Fibroblast of lung (primary cell): ENCODE data around the gene TFPI2. TPM values are rescaled to one million over a fixed set of nuclear protein-coding genes. Genes with fewer than 3 reads are reported as not detected.
A peak's percentile ranks its signal among the peaks of the same experiment; 100 is the strongest.

ENCODE experiments used
- DNase-seq, 2 donors: peaks; one replicate each; pipeline versions ENCODE4 v3.0.0 to v3.0.0-alpha.2; 2010; ENCODE audit warnings: low read depth in 2 of 2
- H2AFZ ChIP-seq: 2 replicates; pipeline ENCODE4 v1.5.1; 2012; ENCODE audit warnings: low read length, control low read depth, inconsistent platforms
- H3K27ac ChIP-seq: 2 replicates; pipeline ENCODE4 v1.5.1; 2011; ENCODE audit warnings: low read length, control low read depth; ENCODE audit not compliant: insufficient read depth
- H3K27me3 ChIP-seq: 2 replicates; pipeline ENCODE4 v1.5.1; 2011; ENCODE audit warnings: mild to moderate bottlenecking, low read length; ENCODE audit not compliant: control insufficient read depth, insufficient read depth
- H3K36me3 ChIP-seq: 2 replicates; pipeline ENCODE4 v1.5.1; 2011; ENCODE audit warnings: low read length; ENCODE audit not compliant: control insufficient read depth, insufficient read depth
- H3K4me1 ChIP-seq: 2 replicates; pipeline ENCODE4 v1.5.1; 2011; ENCODE audit warnings: low read length; ENCODE audit not compliant: control insufficient read depth, insufficient read depth; ENCODE audit errors: extremely low read depth
- H3K4me2 ChIP-seq: 2 replicates; pipeline ENCODE4 v1.5.1; 2011; ENCODE audit warnings: low read length, control low read depth; ENCODE audit not compliant: insufficient read depth; ENCODE audit errors: extremely low read depth
- H3K4me3 ChIP-seq, 4 experiments: fragments of 200-600 bp in 1 of 4; sonication (generic) in 1 of 4; replicated peaks in 1 of 4; 2 replicates each; pipeline ENCODE4 v1.5.1; 2011 to 2016; ENCODE audit warnings: low read length in 4 of 4, low read depth in 3 of 4, mild to moderate bottlenecking in 3 of 4, control low read depth in 2 of 4, inconsistent platforms in 1 of 4, mixed read lengths in 1 of 4; ENCODE audit not compliant: insufficient read depth in 1 of 4; ENCODE audit errors: control extremely low read depth in 1 of 4
- H3K79me2 ChIP-seq: 2 replicates; pipeline ENCODE4 v1.5.1; 2012; ENCODE audit warnings: mild to moderate bottlenecking, low read length, inconsistent platforms; ENCODE audit not compliant: control insufficient read depth, insufficient read depth
- H3K9ac ChIP-seq: 2 replicates; pipeline ENCODE4 v1.5.1; 2011; ENCODE audit warnings: mild to moderate bottlenecking, low read length, control low read depth; ENCODE audit not compliant: insufficient read depth
- H3K9me3 ChIP-seq: 2 replicates; pipeline ENCODE4 v1.5.1; 2012; ENCODE audit warnings: low read depth, low read length; ENCODE audit not compliant: control insufficient read depth, insufficient read depth
- H4K20me1 ChIP-seq: 2 replicates; pipeline ENCODE4 v1.5.1; 2011; ENCODE audit warnings: low read length; ENCODE audit not compliant: control insufficient read depth, insufficient read depth; ENCODE audit errors: extremely low read depth
- EZH2 ChIP-seq: IDR thresholded peaks from 2 replicates; pipeline ENCODE4 v1.5.1; 2012; ENCODE audit warnings: low read length, control low read depth, mild to moderate bottlenecking; ENCODE audit errors: missing control alignments
- polyA plus RNA-seq, 2 donors: library from polyadenylated mRNA; depleted of rRNA in 1 of 2; stranded (reverse) in 1 of 2; unstranded in 1 of 2; fragments of >200 nt; gene quantifications; 2 replicates each; pipeline ENCODE4 v1.2.1, GENCODE V29; 2011 to 2012; ENCODE audit warnings: missing spikeins in 1 of 2
- total RNA-seq: library from RNA; depleted of rRNA; stranded (reverse); fragments of >200 nt; gene quantifications from 2 replicates; pipeline ENCODE4 v1.2.1, GENCODE V29; 2014
- TF ChIP-seq, protein P1 (sequence below), 2 donors: IDR thresholded peaks in 1 of 2; conservative IDR thresholded peaks in 1 of 2; 1 replicate in 1 of 2; 2 replicates in 1 of 2; pipeline ENCODE4 v1.5.1; 2011 to 2012; ENCODE audit warnings: low read length in 2 of 2, control low read depth in 1 of 2, inconsistent platforms in 1 of 2, low read depth in 1 of 2, mild to moderate bottlenecking in 1 of 2

TFPI2 gene
- total and polyA plus RNA-seq, 2 donors (not counting 1 experiment from before 2014, with no cell fraction given): 14.4 to 76.0 TPM

DNA sequence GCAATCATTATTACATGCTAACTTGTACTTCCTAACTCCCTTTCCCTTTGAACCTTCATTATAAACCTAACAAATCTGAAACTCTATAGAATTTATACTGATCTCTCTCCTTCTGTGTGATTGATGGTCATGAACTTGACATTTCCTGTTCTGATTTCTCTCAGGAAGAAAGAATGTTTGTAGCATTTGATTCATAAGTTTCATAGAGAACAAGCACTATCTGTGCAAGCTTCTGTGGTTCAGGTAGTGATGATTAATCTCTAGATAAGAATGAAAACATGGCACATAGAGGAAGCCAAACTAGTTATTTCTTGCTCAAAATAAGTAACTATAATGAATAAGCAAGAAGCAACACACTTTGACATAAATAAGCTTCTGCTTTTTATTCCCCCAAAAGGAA is 34.2 kb downstream of the TFPI2 start:
- no peaks in the 10 kb centered on the region for H3K4me1 ChIP-seq
- no peaks in the 10 kb centered on the region for H4K20me1 ChIP-seq
- H3K4me2 ChIP-seq: no peak overlapping the region
- H3K27me3 ChIP-seq: no peaks in the 10 kb centered on the region
- no peak overlapping the region for H3K9ac ChIP-seq
- TF ChIP-seq EZH2: no peak
- TF ChIP-seq, protein P1, sequence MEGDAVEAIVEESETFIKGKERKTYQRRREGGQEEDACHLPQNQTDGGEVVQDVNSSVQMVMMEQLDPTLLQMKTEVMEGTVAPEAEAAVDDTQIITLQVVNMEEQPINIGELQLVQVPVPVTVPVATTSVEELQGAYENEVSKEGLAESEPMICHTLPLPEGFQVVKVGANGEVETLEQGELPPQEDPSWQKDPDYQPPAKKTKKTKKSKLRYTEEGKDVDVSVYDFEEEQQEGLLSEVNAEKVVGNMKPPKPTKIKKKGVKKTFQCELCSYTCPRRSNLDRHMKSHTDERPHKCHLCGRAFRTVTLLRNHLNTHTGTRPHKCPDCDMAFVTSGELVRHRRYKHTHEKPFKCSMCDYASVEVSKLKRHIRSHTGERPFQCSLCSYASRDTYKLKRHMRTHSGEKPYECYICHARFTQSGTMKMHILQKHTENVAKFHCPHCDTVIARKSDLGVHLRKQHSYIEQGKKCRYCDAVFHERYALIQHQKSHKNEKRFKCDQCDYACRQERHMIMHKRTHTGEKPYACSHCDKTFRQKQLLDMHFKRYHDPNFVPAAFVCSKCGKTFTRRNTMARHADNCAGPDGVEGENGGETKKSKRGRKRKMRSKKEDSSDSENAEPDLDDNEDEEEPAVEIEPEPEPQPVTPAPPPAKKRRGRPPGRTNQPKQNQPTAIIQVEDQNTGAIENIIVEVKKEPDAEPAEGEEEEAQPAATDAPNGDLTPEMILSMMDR (conservative IDR thresholded peaks at IDR 0.05 in 1 of 2, IDR thresholded peaks at IDR 0.05 in 1 of 2; ENCODE audit: low read depth in 1 of 2, low read length in 2 of 2): no peak
- H2AFZ ChIP-seq: no peak overlapping the region
- no peaks in the 10 kb centered on the region for H3K36me3 ChIP-seq
- no peak overlapping the region for H3K4me3 ChIP-seq
- no peak overlapping the region for H3K27ac ChIP-seq
- peak in 1 of 2 donors; percentile 52 for DNase-seq
- no peaks in the 10 kb centered on the region for H3K79me2 ChIP-seq
- no peaks in the 10 kb centered on the region for H3K9me3 ChIP-seq

DNA sequence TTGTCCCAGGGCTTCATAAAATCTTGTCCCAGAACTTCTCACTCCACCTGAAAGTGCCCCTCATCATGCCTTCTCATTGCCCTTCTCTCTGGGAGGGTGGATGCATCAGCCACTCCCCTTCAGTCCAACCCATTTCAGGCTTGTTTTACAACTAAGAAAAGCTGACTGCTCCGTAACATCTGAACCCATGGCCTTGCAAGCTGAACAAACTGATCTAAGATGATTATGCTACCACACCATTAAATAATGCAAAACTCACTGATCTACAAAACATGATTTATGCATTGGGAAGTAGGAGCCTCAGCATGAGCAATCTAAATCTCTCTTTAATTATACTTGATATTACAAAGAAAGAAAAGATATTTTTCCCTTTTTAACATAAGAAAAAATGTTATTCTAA is 34.8 kb downstream of the TFPI2 start:
- Histone ChIP-seq H3K9ac (no peak overlapping the region), H2AFZ (no peak overlapping the region), H3K79me2 (no peaks in the 10 kb centered on the region), H3K27me3 (no peaks in the 10 kb centered on the region), H3K4me2 (no peak overlapping the region), H3K4me1 (no peaks in the 10 kb centered on the region), H3K36me3 (no peaks in the 10 kb centered on the region), H3K9me3 (no peaks in the 10 kb centered on the region), H3K4me3 (no peak overlapping the region), H4K20me1 (no peaks in the 10 kb centered on the region), H3K27ac (no peak overlapping the region)
- TF ChIP-seq EZH2: no peak
- TF ChIP-seq, protein P1 (conservative IDR thresholded peaks at IDR 0.05 in 1 of 2, IDR thresholded peaks at IDR 0.05 in 1 of 2; ENCODE audit: low read depth in 1 of 2, low read length in 2 of 2): no peak
- no peak for DNase-seq

DNA sequence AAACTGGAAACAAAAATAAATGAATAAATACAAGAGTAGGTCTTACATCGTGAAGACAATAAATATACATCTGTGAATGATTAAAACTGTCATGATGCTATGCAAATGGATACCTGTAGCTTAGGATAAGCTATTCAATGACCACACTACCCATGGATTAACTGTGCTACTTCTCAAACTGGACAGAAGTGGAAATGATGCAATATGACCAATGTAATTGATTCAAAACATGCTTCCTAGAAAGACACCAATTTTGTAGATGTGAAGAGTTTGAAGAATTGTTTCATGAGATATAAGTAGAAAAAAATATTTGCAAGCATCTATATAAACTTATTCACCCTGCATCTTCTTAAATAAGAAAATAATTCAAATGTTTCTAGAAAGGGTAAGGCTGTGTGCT is 36.1 kb downstream of the TFPI2 start:
- no peak for TF ChIP-seq EZH2
- TF ChIP-seq, protein P1 (conservative IDR thresholded peaks at IDR 0.05 in 1 of 2, IDR thresholded peaks at IDR 0.05 in 1 of 2; ENCODE audit: low read depth in 1 of 2, low read length in 2 of 2): no peak
- Histone ChIP-seq H2AFZ (no peak overlapping the region), H3K36me3 (no peaks in the 10 kb centered on the region), H3K4me3 (no peak overlapping the region), H4K20me1 (no peaks in the 10 kb centered on the region), H3K27me3 (no peaks in the 10 kb centered on the region), H3K27ac (no peak overlapping the region), H3K9ac (no peak overlapping the region), H3K4me2 (no peak overlapping the region), H3K4me1 (no peaks in the 10 kb centered on the region), H3K9me3 (no peaks in the 10 kb centered on the region), H3K79me2 (no peaks in the 10 kb centered on the region)
- no peak for DNase-seq
